ENCODE measurements around the gene AGAP3. TPM values are rescaled to one million over a fixed set of nuclear protein-coding genes. Genes with fewer than 3 reads are reported as not detected.
A peak's percentile ranks its signal among the peaks of the same experiment; 100 is the strongest.

Gene AGAP3
- total RNA-seq, 1 donor from 2014 or later: 156 TPM

DNA sequence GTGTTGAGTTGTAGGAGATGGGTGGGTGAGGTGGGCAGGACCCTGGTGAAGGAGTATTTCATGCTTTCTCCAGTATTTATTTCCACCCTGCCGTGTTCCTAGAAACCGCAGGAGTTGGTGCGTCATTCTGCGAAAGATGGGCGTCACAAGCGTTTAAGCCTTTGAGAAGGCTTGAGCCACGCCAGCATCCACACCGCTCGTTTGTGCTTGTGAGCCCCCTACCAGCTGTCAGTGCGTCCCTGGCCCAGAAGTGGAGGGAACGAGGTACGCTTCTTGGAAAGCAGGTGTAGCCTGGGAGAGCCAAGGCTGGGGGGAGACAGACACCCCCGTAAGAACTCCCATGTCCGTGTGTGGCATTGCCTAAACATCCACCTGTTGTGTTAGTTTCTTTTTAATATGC is 5.7 kb downstream of the AGAP3 start:
- Histone ChIP-seq H3K27ac (ENCODE audit: low read depth, low read length) (no peak overlapping the region), H4K20me1 (ENCODE audit: insufficient read depth, low read length) (peaks cover 94% of the 10 kb centered on the region), H3K79me2 (ENCODE audit: insufficient read depth, low read length) (peaks cover 99% of the 10 kb centered on the region), H3K4me3 (ENCODE audit: insufficient read depth, low read depth, low read length) (no peak overlapping the region), H3K27me3 (ENCODE audit: insufficient read depth, low read length) (no peaks in the 10 kb centered on the region), H2AFZ (ENCODE audit: low read depth, low read length) (no peak overlapping the region), H3K9ac (ENCODE audit: low read length) (no peak overlapping the region), H3K4me2 (ENCODE audit: low read length) (no peak overlapping the region), H3K4me1 (ENCODE audit: insufficient read depth, low read length) (peaks cover 31% of the 10 kb centered on the region), H3K36me3 (ENCODE audit: insufficient read depth, low read length) (no peaks in the 10 kb centered on the region), H3K9me3 (ENCODE audit: insufficient read depth, low read depth, low read length) (no peaks in the 10 kb centered on the region)
- DNase-seq (ENCODE audit: low read depth): no peak
- Mint-ChIP-seq H3K27ac (ENCODE audit: unreplicated experiment) (peak overlapping the region; percentile 58), H3K36me3 (ENCODE audit: low read depth, unreplicated experiment) (peaks cover 5% of the 10 kb centered on the region), H3K4me1 (ENCODE audit: low read depth, unreplicated experiment) (peaks cover 43% of the 10 kb centered on the region), H3K9me3 (ENCODE audit: unreplicated experiment) (no peaks in the 10 kb centered on the region), H3K4me3 (ENCODE audit: unreplicated experiment) (no peak overlapping the region), H3K27me3 (ENCODE audit: low read depth, unreplicated experiment) (no peaks in the 10 kb centered on the region)
- TF ChIP-seq, protein P1, sequence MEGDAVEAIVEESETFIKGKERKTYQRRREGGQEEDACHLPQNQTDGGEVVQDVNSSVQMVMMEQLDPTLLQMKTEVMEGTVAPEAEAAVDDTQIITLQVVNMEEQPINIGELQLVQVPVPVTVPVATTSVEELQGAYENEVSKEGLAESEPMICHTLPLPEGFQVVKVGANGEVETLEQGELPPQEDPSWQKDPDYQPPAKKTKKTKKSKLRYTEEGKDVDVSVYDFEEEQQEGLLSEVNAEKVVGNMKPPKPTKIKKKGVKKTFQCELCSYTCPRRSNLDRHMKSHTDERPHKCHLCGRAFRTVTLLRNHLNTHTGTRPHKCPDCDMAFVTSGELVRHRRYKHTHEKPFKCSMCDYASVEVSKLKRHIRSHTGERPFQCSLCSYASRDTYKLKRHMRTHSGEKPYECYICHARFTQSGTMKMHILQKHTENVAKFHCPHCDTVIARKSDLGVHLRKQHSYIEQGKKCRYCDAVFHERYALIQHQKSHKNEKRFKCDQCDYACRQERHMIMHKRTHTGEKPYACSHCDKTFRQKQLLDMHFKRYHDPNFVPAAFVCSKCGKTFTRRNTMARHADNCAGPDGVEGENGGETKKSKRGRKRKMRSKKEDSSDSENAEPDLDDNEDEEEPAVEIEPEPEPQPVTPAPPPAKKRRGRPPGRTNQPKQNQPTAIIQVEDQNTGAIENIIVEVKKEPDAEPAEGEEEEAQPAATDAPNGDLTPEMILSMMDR (IDR thresholded peaks at IDR 0.05; ENCODE audit: insufficient read depth, low read depth, low read length): no peak
- no peak for TF ChIP-seq EZH2 (IDR thresholded peaks at IDR 0.05; ENCODE audit: insufficient read depth, low read length)
- FAIRE-seq: no peak

DNA sequence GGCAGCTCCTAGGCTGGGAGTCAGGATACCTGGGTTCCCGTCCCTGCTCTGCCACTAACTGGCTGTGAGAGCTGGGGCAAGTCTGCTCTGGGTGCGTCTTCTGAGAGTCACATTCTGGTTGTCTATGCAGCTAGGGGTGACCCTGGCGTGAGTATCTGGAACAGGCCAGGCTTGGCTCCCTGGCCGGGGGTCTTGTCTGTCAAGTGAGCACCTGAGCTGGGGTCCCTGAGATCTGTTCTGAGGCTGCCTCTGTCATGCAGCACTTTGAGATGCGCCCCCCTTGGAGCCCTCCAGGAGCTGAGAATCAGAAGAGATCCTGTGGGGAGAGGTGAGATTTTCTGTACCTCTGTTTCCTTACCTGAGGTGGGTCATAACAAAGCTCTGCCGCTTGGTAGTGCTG is 7.5 kb downstream of the AGAP3 start:
- Histone ChIP-seq H4K20me1 (ENCODE audit: insufficient read depth, low read length) (peaks cover 93% of the 10 kb centered on the region), H3K36me3 (ENCODE audit: insufficient read depth, low read length) (no peaks in the 10 kb centered on the region), H2AFZ (ENCODE audit: low read depth, low read length) (no peak overlapping the region)

DNA sequence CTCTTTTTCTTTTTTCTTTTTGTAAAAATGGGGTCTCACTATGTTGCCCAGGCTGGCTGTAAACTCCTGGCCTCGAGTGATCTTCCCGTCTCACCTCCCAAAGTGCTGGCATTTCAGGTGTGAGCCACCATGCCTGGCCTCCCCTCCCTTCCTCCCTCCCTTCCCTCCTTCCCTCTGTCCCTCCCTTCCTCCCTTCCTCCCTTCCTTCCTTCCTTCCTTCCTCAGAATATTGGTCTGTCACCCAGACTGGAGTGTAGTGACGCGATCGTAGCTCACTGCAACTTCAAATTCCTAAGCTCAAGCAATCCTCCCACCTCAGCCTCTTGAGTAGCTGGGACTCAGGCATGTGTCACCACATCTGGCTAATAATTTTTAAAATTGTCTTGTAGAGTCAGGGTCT is 8.4 kb downstream of the AGAP3 start:
- Histone ChIP-seq H3K27me3 (ENCODE audit: insufficient read depth, low read length) (no peaks in the 10 kb centered on the region), H3K9ac (ENCODE audit: low read length) (no peak overlapping the region), H4K20me1 (ENCODE audit: insufficient read depth, low read length) (peaks cover 89% of the 10 kb centered on the region), H3K4me1 (ENCODE audit: insufficient read depth, low read length) (peaks cover 8% of the 10 kb centered on the region), H3K79me2 (ENCODE audit: insufficient read depth, low read length) (peaks cover 94% of the 10 kb centered on the region), H3K9me3 (ENCODE audit: insufficient read depth, low read depth, low read length) (no peaks in the 10 kb centered on the region), H3K4me3 (ENCODE audit: insufficient read depth, low read depth, low read length) (no peak overlapping the region), H2AFZ (ENCODE audit: low read depth, low read length) (no peak overlapping the region), H3K27ac (ENCODE audit: low read depth, low read length) (no peak overlapping the region), H3K4me2 (ENCODE audit: low read length) (no peak overlapping the region), H3K36me3 (ENCODE audit: insufficient read depth, low read length) (no peaks in the 10 kb centered on the region)
- Mint-ChIP-seq H3K4me1 (ENCODE audit: low read depth, unreplicated experiment) (peaks cover 29% of the 10 kb centered on the region), H3K36me3 (ENCODE audit: low read depth, unreplicated experiment) (peaks cover 7% of the 10 kb centered on the region), H3K9me3 (ENCODE audit: unreplicated experiment) (no peaks in the 10 kb centered on the region), H3K4me3 (ENCODE audit: unreplicated experiment) (no peak overlapping the region), H3K27ac (ENCODE audit: unreplicated experiment) (no peak overlapping the region), H3K27me3 (ENCODE audit: low read depth, unreplicated experiment) (no peaks in the 10 kb centered on the region)
- FAIRE-seq: no peak
- DNase-seq (ENCODE audit: low read depth): no peak
- TF ChIP-seq, protein P1 (IDR thresholded peaks at IDR 0.05; ENCODE audit: insufficient read depth, low read depth, low read length): no peak
- TF ChIP-seq EZH2 (IDR thresholded peaks at IDR 0.05; ENCODE audit: insufficient read depth, low read length): no peak

More for the DNA sequence above, 7.5 kb downstream of the AGAP3 start:
- H3K36me3 Mint-ChIP-seq (ENCODE audit: low read depth, unreplicated experiment): peaks cover 7% of the 10 kb centered on the region
- Histone ChIP-seq H3K9me3 (ENCODE audit: insufficient read depth, low read depth, low read length) (no peaks in the 10 kb centered on the region), H3K79me2 (ENCODE audit: insufficient read depth, low read length) (peaks cover 97% of the 10 kb centered on the region), H3K4me2 (ENCODE audit: low read length) (no peak overlapping the region), H3K27ac (ENCODE audit: low read depth, low read length) (no peak overlapping the region), H3K4me3 (ENCODE audit: insufficient read depth, low read depth, low read length) (no peak overlapping the region), H3K4me1 (ENCODE audit: insufficient read depth, low read length) (peaks cover 17% of the 10 kb centered on the region), H3K9ac (ENCODE audit: low read length) (no peak overlapping the region), H3K27me3 (ENCODE audit: insufficient read depth, low read length) (no peaks in the 10 kb centered on the region)
- no peak overlapping the region for H3K4me3 Mint-ChIP-seq (ENCODE audit: unreplicated experiment)
- no peak overlapping the region for H3K27ac Mint-ChIP-seq (ENCODE audit: unreplicated experiment)
- no peaks in the 10 kb centered on the region for H3K9me3 Mint-ChIP-seq (ENCODE audit: unreplicated experiment)
- DNase-seq (ENCODE audit: low read depth) (no peak), FAIRE-seq (no peak)
- TF ChIP-seq, protein P1 (IDR thresholded peaks at IDR 0.05; ENCODE audit: insufficient read depth, low read depth, low read length): no peak
- TF ChIP-seq EZH2 (IDR thresholded peaks at IDR 0.05; ENCODE audit: insufficient read depth, low read length): no peak
- peaks cover 38% of the 10 kb centered on the region for H3K4me1 Mint-ChIP-seq (ENCODE audit: low read depth, unreplicated experiment)
- H3K27me3 Mint-ChIP-seq (ENCODE audit: low read depth, unreplicated experiment): no peaks in the 10 kb centered on the region

All from astrocyte (in vitro differentiated cells and primary cell).